PC-3 (cell line): ENCODE data around the gene MTX2. TPM values are rescaled to one million over a fixed set of nuclear protein-coding genes. Genes with fewer than 3 reads are reported as not detected.

Experiments used
- ATAC-seq: fragments of 200-7000 bp; cut with Tn5 transposase; 2 replicates; pipeline ENCODE4 v1.9.1; 2020; ENCODE audit warnings: mild to moderate bottlenecking, moderate library complexity
- BruUV-seq: library from RNA; stranded (reverse); fragments of 400-500 nt; replicated peaks from 2 replicates; lab custom pipeline; 2021; lab: Mats Ljungman, UMichigan
- CTCF ChIA-PET: fragments of 300-600 bp; sonication (Branson Sonifier 250); formaldehyde crosslinking; loops from one replicate; lab custom pipeline; 2022; ENCODE audit warnings: antibody characterized with exemption; lab: Charles Lee
- POLR2A ChIA-PET: fragments of 300-600 bp; sonication (Branson Sonifier 250); formaldehyde crosslinking; loops from one replicate; lab custom pipeline; 2022; ENCODE audit warnings: antibody characterized with exemption; ENCODE audit not compliant: unreplicated experiment; lab: Charles Lee
- DNase-seq: peaks from one replicate; pipeline ENCODE4 v3.0.0-alpha.2; 2015
- H2AFZ ChIP-seq: fragments of 300-600 bp; sonication (generic); 2 replicates; pipeline ENCODE4 v1.6.0; 2016; ENCODE audit warnings: antibody characterized with exemption, low read length
- H3F3A ChIP-seq: fragments of 300-600 bp; sonication (generic); one replicate; pipeline ENCODE4 v1.6.0; 2017; ENCODE audit warnings: antibody characterized with exemption, low read length, control low read depth, mild to moderate bottlenecking; ENCODE audit not compliant: unreplicated experiment
- H3K27ac ChIP-seq: fragments of 300-600 bp; sonication (generic); 2 replicates; pipeline ENCODE4 v1.5.1; 2016; ENCODE audit warnings: mild to moderate bottlenecking, low read length
- H3K27me3 ChIP-seq: fragments of 300-600 bp; sonication (generic); 2 replicates; pipeline ENCODE4 v1.6.1; 2016; ENCODE audit warnings: low read length, mixed read lengths
- H3K36me3 ChIP-seq: fragments of 300-600 bp; sonication (generic); 2 replicates; pipeline ENCODE4 v1.6.1; 2016; ENCODE audit warnings: low read depth, mixed run types, low read length, mixed read lengths
- H3K4me1 ChIP-seq: fragments of 300-600 bp; sonication (generic); 2 replicates; pipeline ENCODE4 v1.5.1; 2016; ENCODE audit warnings: low read length; ENCODE audit not compliant: insufficient read depth
- H3K4me2 ChIP-seq: fragments of 300-600 bp; sonication (generic); 2 replicates; pipeline ENCODE4 v1.6.0; 2016; ENCODE audit warnings: low read length
- H3K4me3 ChIP-seq: fragments of 300-600 bp; sonication (generic); 2 replicates; pipeline ENCODE4 v1.5.1; 2016; ENCODE audit warnings: mild to moderate bottlenecking, low read length, mixed read lengths
- H3K79me2 ChIP-seq: fragments of 300-600 bp; sonication (generic); 2 replicates; pipeline ENCODE4 v1.6.1; 2017; ENCODE audit warnings: low read length, mixed read lengths
- H3K9ac ChIP-seq: fragments of 300-600 bp; sonication (generic); 2 replicates; pipeline ENCODE4 v1.6.0; 2016; ENCODE audit warnings: mild to moderate bottlenecking, low read length
- H3K9me2 ChIP-seq: fragments of 300-600 bp; sonication (generic); replicated peaks from 2 replicates; pipeline ENCODE4 v1.6.1; 2016; ENCODE audit warnings: mixed run types, low read length, mixed read lengths
- H3K9me3 ChIP-seq: fragments of 300-600 bp; sonication (generic); 2 replicates; pipeline ENCODE4 v1.6.1; 2016; ENCODE audit warnings: low read length, mixed read lengths
- H4K20me1 ChIP-seq: fragments of 300-600 bp; sonication (generic); 2 replicates; pipeline ENCODE4 v1.6.1; 2016; ENCODE audit warnings: low read length, mixed read lengths
- CTCF ChIP-seq: fragments of 300-600 bp; sonication (generic); conservative IDR thresholded peaks from 2 replicates; pipeline ENCODE4 v1.5.1; 2017; ENCODE audit warnings: antibody characterized with exemption, low read depth, mild to moderate bottlenecking, low read length
- EZH2 ChIP-seq: fragments of 300-600 bp; sonication (generic); IDR thresholded peaks from one replicate; pipeline ENCODE4 v1.6.1; 2017; ENCODE audit warnings: antibody characterized with exemption, mild to moderate bottlenecking, low read length; ENCODE audit not compliant: unreplicated experiment
- EZH2phosphoT487 ChIP-seq: fragments of 300-600 bp; sonication (generic); IDR thresholded peaks from 2 replicates; pipeline ENCODE4 v1.6.1; 2018; ENCODE audit warnings: mild to moderate bottlenecking, antibody characterized with exemption, low read length, borderline replicate concordance
- intact Hi-C: fragments of 100-400 bp; cut with micrococcal nuclease; formaldehyde crosslinking; loops from 2 replicates; pipeline ENCODE4 v1.9.0; 2023
- total RNA-seq: library from RNA; depleted of rRNA; stranded (reverse); fragments of >200 nt; gene quantifications from 2 replicates; pipeline ENCODE4 v1.2.3, GENCODE V29; 2014

Gene MTX2
- total RNA-seq, 1 experiment from 2014 or later = 54.5 TPM

- Histone ChIP-seq H4K20me1 (no peaks in the 10 kb centered on the region; the same call in 1 of the 2 replicates), H3K9me3 (no peaks in the 10 kb centered on the region), H2AFZ (no peak overlapping the region), H3K4me1 (no peaks in the 10 kb centered on the region), H3K9me2 (no peaks in the 10 kb centered on the region), H3K27me3 (no peaks in the 10 kb centered on the region), H3K9ac (no peak overlapping the region), H3K79me2 (no peaks in the 10 kb centered on the region), H3K36me3 (peaks cover 6% of the 10 kb centered on the region), H3F3A (no peaks in the 10 kb centered on the region), H3K4me2 (no peak overlapping the region), H3K4me3 (no peak overlapping the region), H3K27ac (no peak overlapping the region)
- intact Hi-C loops = loop anchor here (5.0 kb wide), 1 partner anchor 183 kb away; no protein-coding TSS in a partner anchor
- ChIA-PET CTCF (no interaction called here), POLR2A (no interaction called here)
- no peak for ATAC-seq
- no peak for TF ChIP-seq EZH2
- TF ChIP-seq EZH2phosphoT487 = no peak
- TF ChIP-seq CTCF = no peak
- no TSS peak for BruUV-seq
- no peak for DNase-seq
Observed at GRCh38 chr2:176324862-176325261, 55.6 kb downstream of the MTX2 start.

- H3K27me3 ChIP-seq = no peaks in the 10 kb centered on the region
- H3K9me2 ChIP-seq = no peaks in the 10 kb centered on the region
- H3K4me1 ChIP-seq = no peaks in the 10 kb centered on the region
- no peak for ATAC-seq
- no peak overlapping the region for H3K27ac ChIP-seq
- no peak for TF ChIP-seq EZH2
- TF ChIP-seq CTCF = no peak
- no TSS peak for BruUV-seq
- H3K9ac ChIP-seq = no peak overlapping the region
- H2AFZ ChIP-seq = no peak overlapping the region
- H3K36me3 ChIP-seq = peaks cover 7% of the 10 kb centered on the region
- no peaks in the 10 kb centered on the region for H3K79me2 ChIP-seq
- ChIA-PET POLR2A (no interaction called here), CTCF (no interaction called here)
- no peak for DNase-seq
- H3K9me3 ChIP-seq = no peaks in the 10 kb centered on the region
- H4K20me1 ChIP-seq = no peaks in the 10 kb centered on the region; the same call in 1 of the 2 replicates
- no peaks in the 10 kb centered on the region for H3F3A ChIP-seq
- intact Hi-C loops = loop anchor here (5.0 kb wide), 1 partner anchor 183 kb away; no protein-coding TSS in a partner anchor
- no peak overlapping the region for H3K4me2 ChIP-seq
- H3K4me3 ChIP-seq = no peak overlapping the region
Observed at GRCh38 chr2:176325732-176326131, 56.5 kb downstream of the MTX2 start.

- no peaks in the 10 kb centered on the region for H3K4me1 ChIP-seq
- H3K4me3 ChIP-seq = no peak overlapping the region
- TF ChIP-seq EZH2phosphoT487 (no peak), CTCF (no peak), EZH2 (no peak)
- no peak overlapping the region for H3K27ac ChIP-seq
- no peaks in the 10 kb centered on the region for H3K79me2 ChIP-seq
- DNase-seq (no peak), ATAC-seq (no peak)
- H3K9me3 ChIP-seq = no peaks in the 10 kb centered on the region
- no peaks in the 10 kb centered on the region for H3K27me3 ChIP-seq
- ChIA-PET POLR2A (no interaction called here), CTCF (no interaction called here)
- intact Hi-C loops = loop anchor here (5.0 kb wide), 1 partner anchor 186 kb away; no protein-coding TSS in a partner anchor
- no TSS peak for BruUV-seq
- H3K4me2 ChIP-seq = no peak overlapping the region
- no peaks in the 10 kb centered on the region for H3F3A ChIP-seq
- no peak overlapping the region for H2AFZ ChIP-seq
- peaks cover 7% of the 10 kb centered on the region for H3K36me3 ChIP-seq
- no peaks in the 10 kb centered on the region; the same call in 1 of the 2 replicates for H4K20me1 ChIP-seq
- no peaks in the 10 kb centered on the region for H3K9me2 ChIP-seq
- H3K9ac ChIP-seq = no peak overlapping the region
Observed at GRCh38 chr2:176328149-176328548, 58.9 kb downstream of the MTX2 start.
